ENCODE data around the gene VASP.
"Not testable (repeated sequence)": the region's sequence is repeated elsewhere in the genome, so short reads cannot be mapped to it uniquely, and the experiment has no call there.

VASP gene

GRCh38 chr19:45497791-45498190 is 9.5 kb upstream of the VASP start:
- no peak for DNase-seq (ENCODE audit: low read depth)

DNA sequence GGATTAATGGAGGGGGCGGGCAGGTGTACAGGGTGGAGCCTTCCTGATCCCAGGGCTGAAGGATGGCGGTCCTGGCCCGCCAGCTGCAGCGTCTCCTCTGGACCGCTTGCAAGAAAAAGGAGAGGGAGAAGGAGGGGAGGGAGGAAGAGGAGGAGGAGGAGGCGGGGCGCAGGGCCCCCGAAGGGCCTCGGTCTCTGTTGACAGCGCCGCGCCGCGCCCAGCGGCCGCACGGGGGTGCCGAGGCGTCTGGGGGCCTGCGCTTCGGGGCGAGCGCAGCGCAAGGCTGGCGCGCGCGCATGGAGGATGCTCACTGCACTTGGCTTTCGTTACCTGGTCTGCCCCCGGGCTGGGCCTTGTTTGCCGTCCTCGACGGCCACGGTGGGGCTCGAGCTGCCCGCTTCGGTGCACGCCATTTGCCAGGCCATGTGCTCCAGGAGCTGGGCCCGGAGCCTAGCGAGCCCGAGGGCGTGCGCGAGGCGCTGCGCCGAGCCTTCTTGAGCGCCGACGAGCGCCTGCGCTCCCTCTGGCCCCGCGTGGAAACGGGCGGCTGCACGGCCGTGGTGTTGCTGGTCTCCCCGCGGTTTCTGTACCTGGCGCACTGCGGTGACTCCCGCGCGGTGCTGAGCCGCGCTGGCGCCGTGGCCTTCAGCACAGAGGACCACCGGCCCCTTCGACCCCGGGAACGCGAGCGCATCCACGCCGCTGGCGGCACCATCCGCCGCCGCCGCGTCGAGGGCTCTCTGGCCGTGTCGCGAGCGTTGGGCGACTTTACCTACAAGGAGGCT is 8.7 kb upstream of the VASP start, which contains the start of gene PPM1N:
TSS of gene PPM1N (plus strand) at position 33 of the 785 bp plus-strand sequence. CDS start at position 63, 30 bp downstream.
- DNase-seq (ENCODE audit: low read depth): peak; percentile 42

- DNase-seq (ENCODE audit: low read depth): peak; percentile 48
These were observed 7.8 kb upstream of the VASP start for GRCh38 chr19:45499196-45500180.

DNA sequence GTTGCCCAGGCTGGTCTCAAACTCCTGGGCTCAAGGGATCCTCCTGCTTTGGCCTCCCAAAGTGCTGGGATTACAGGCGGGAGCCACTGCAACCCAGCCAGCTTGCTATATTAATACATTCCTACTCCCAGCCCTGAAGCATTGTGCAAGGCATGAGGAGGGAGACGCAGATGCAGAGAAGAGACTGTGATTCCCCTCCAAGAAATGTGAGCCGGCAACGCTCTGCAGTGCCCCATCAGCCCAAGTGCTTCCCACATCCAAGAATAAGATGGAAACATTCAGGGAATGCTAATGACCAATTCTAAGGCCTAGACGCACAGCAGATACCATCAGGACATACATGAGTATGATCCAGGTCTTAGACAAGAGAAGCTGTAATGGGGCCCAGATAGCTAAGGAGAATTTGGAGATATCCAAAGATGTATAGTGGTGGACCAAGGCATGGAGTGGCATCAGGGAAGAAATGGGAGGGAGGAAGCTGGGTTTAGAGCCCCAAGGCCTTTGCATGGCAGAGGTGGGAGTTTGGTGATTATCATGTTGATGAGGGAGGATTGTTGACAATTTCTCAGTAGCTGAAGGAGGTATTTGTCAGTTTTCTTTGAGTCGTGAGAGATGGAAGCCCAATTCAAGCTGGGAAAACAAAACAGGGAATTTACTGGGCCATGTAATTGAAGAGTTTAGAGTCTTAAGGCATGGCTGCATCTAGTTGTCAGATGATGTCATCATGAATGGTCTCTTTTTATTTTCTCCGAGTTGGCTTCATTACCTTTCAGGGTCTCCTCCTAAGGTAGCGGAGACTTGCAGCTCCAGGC is 6.2 kb upstream of the VASP start:
- no peak for DNase-seq (ENCODE audit: low read depth)

- no peak for DNase-seq (ENCODE audit: low read depth)
These were observed 5.6 kb upstream of the VASP start for GRCh38 chr19:45501730-45502014.

DNA sequence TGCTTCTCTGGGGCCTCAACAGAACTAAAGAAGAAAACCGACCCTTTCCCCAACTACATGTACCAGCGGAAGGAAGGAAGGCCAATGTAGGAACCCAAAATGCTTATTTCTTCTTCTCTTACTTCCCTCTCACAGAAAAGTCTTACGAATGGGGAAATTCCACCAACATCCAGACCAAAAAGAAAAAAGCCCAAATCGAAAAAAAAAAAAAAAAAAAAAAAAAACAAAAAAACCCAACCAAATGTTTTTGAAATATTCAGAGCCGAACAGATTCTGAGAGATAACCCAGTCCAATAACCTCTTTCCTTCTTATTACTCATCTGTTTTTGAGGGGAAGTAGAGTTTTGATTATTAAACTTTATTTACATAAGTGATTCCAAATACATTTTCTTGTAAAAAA is 5.2 kb upstream of the VASP start:
- DNase-seq (ENCODE audit: low read depth): no peak

GRCh38 chr19:45503909-45504308 is 3.4 kb upstream of the VASP start:
- no peak for DNase-seq (ENCODE audit: low read depth)

GRCh38 chr19:45505151-45505995 is 1.9 kb upstream of the VASP start:
- DNase-seq (ENCODE audit: low read depth): no peak

DNA sequence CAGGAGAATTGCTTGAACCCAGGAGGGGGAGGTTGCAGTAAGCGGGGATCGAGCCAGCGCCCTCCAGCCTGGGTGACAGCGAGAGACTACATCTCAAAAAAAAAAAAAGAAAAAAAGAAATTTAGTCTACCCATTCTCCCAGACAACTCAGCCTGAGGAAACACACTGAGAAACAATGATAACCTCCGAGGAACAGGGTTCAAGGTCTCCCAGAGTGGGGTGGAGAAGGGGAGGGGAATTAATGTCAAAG is 1.4 kb upstream of the VASP start:
- DNase-seq (ENCODE audit: low read depth): no peak

GRCh38 chr19:45506246-45506988 is 862 bp upstream of the VASP start:
- DNase-seq (ENCODE audit: low read depth): peak; percentile 92

- DNase-seq (ENCODE audit: low read depth): no peak
These were observed 665 bp downstream of the VASP start for GRCh38 chr19:45507872-45508416.

DNA sequence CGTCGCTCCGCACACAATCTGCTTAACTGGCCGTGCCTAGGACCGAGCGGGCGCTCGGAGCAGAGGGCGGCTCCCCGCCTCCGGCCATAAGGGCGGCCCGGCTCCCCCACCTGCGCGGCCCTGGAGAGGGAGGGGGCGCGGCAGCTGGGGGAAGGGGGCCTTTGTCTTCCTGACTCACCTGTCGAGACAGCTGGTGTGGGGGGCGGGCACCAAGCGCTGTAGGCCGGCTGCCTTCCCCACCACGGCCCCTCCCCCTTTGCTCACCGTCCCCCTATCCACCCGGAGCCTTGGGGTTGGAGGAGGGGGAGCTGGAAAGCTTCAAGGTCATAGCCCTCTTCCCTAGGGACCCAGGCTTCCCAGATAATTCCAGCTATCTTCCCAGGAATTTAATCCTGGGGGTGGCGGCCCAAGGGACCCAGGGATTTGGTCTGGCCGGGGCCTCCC is 1.2 kb downstream of the VASP start:
- no peak for DNase-seq (ENCODE audit: low read depth)

DNA sequence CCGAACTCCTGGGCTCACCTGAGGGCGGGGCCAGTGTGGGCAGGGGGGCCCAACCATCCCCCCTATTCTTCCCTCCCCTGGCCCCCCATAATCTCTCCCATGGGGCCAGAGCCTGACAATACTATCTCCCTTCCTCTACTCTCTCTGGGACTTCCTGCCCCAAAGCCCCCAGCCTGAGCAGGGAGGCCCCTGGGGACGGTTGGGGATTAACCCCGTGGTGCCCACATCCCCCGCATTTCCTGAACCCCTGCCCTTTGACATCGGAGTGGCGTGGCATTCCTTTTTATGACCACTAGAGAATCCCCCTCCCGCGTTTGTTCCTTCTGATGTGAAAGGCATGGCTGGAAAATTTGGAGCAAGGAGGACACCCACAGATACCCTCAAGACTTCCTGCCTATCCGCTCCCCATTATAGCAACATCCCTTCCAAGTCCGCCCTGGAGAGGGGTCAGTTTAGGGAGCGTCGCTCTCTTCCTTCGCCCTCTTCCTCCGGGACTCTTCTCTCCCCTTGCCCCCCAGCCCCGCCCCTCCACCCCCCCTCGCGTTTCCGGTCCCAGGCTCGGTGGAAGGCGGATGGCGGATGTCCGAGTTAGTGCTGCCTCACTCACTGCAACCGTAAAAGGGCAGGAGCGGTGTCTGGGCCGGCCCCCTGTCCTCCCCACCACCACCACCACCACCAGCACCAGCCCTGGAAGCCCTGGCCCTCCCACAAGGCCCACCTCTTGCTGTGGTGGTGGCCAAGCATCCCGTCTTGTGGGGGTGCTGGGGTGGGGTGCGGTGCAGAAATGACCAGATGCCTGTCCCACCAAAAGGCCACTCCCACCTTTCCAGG is 1.8 kb downstream of the VASP start:
- no peak for DNase-seq (ENCODE audit: low read depth)

DNA sequence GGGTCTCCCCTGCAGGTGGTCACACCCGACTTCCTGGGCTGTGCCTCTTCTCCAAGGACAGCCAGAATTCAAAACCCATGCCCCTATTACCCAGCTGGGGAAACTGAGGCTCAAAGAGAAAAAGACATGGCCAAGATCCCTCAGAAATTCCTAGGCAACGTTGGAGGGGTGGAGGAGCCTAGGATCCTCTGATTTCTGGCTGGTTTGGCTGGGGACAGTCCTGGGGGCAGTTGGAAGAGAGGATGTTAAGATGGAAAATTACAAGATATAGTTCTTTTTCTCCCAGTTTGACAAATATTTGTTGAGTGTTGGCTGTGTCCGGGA is 2.4 kb downstream of the VASP start:
- no peak for DNase-seq (ENCODE audit: low read depth)

DNA sequence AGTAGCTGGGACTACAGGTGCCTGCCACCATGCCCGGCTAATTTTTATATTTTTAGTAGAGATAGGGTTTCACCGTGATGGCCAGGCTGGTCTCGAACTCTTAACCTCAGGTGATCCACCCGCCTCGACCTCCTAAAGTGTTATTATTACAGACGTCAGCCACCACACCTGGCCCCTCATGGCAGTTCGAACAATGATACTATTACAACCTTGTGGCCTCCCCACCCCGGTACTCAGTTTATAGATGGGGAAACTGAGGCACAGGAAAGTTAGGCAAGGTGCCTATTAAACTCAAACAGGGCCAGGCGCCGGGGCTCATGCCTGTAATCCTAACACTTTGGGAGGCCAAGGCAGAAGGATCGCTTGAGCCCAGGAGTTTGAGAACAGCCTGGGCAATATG is 3.1 kb downstream of the VASP start:
- not testable (repeated sequence) for DNase-seq (ENCODE audit: low read depth)

- DNase-seq (ENCODE audit: low read depth): no peak
These were observed 3.8 kb downstream of the VASP start for GRCh38 chr19:45511074-45511473.

DNA sequence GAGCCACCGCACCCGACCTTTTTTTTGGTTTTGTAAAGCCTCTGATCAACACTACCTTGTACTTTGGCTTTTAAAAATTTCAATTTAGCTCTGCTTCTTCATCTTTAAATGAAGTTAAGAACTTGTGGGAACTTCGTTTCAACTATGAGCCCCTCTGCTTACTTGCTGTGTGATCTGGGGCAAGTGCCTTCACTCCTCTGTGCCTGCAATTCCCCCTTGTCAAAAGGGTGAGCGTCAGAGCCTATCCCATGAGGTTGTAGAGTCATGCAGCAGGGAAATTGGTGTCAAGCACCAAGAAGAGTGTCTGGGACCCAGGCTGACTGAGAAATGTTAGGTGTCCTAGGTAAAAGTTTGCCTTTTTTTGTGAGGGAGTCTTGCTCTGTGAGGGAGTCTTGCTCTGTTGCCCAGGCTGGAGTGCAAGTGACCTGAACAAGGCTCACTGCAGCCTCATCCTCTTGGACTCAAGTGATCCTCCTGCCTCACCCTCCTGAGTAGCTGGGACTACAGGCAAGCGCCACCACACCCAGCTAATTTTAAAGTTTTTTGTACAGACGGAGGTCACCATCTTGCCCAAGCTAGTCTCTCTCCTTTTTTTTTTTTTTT is 5.7 kb downstream of the VASP start:
- no peak for DNase-seq (ENCODE audit: low read depth)

GRCh38 chr19:45514376-45515051 is 7.2 kb downstream of the VASP start:
- no peak for DNase-seq (ENCODE audit: low read depth)

Data from T-helper 22 cell (primary cell).